AG04450 (cell line): ENCODE data around the gene PDHA1. TPM values are rescaled to one million over a fixed set of nuclear protein-coding genes. Genes with fewer than 3 reads are reported as not detected.

Source experiments
- CTCF ChIA-PET: fragments of 300-600, 350-600 bp; formaldehyde crosslinking; extraction: SDS; loops from one replicate; lab custom pipeline; 2022; ENCODE audit warnings: antibody characterized with exemption, inconsistent platforms; lab: Charles Lee
- POLR2A ChIA-PET: fragments of 350-600 bp; formaldehyde crosslinking; extraction: SDS; loops from one replicate; lab custom pipeline; 2021; ENCODE audit warnings: antibody characterized with exemption, inconsistent platforms; lab: Yijun Ruan, JAX
- DNase-seq: peaks from one replicate; pipeline ENCODE4 v3.0.0-alpha.2; 2011; ENCODE audit warnings: low read depth, low spot score
- H3K27ac ChIP-seq: one replicate; pipeline ENCODE4 v1.5.1; 2012; ENCODE audit warnings: low read depth, low read length, control low read depth
- H3K27me3 ChIP-seq: one replicate; pipeline ENCODE4 v1.6.0; 2012; ENCODE audit warnings: low read length; ENCODE audit not compliant: control insufficient read depth, insufficient read depth
- H3K4me3 ChIP-seq: 2 replicates; pipeline ENCODE4 v1.5.1; 2011; ENCODE audit warnings: mild to moderate bottlenecking, low read depth, low read length, control low read depth
- H3K9me3 ChIP-seq: 2 replicates; pipeline ENCODE4 v1.5.1; 2012; ENCODE audit warnings: low read length; ENCODE audit not compliant: control insufficient read depth, insufficient read depth
- polyA plus RNA-seq: library from polyadenylated mRNA; depleted of rRNA; stranded (reverse); fragments of >200 nt; gene quantifications from 2 replicates; pipeline ENCODE4 v1.2.3, GENCODE V29; 2011
- TF ChIP-seq, protein P1 (sequence below): IDR thresholded peaks from 2 replicates; pipeline ENCODE4 v1.5.1; 2011; ENCODE audit warnings: low read depth, low read length, control low read depth, inconsistent platforms

Gene PDHA1
- polyA plus RNA-seq, 1 experiment = 166 TPM

DNA sequence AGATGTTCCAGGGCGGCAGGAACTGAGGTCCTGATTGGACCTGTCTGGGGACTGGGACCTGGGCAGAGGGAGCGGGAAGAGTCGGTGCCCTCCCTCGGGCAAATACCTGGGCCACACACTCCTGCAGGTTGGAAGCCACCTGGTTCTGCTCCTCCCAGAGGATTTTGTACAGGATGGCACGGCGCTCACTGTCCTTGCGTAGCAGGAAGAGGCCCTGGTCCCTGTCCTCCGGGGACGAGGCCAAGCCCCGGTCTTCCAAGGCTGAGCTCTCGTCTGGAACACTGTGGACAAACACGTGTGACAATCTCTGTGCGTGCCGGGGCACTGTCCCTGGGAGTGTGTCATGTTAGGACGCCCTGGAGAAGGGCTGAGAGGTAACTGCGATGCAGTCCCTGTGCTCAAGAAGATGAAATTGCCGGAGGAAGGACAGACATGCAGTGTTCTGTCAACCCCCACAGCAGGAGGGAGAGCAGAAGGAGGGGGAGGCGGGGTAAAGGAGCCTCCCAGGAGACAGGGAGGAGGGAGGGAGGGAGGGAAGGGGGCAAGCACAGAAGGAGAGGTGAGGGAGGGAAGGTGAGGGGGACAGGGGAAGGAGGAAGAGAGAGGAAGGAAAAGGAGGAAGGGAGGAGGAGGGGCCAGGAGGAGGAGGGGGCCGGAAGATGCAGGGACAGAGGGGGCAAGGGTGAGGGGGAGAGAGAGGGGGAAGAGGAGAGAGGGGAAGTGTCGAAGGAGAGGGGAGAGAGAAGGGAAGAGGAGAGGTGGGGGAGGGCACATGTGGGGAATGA lies 29.0 kb downstream of the PDHA1 start:
- DNase-seq = no peak
- POLR2A ChIA-PET = no interaction called here
- peak overlapping the region; percentile 55 for H3K4me3 ChIP-seq
- no peak overlapping the region for H3K27ac ChIP-seq
- CTCF ChIA-PET = interaction anchor here (0.9 to 2.6 kb wide), 10 partner anchors 9 to 695 kb away, joined by 3 to 36 read pairs (median 6); no protein-coding TSS in a partner anchor
- TF ChIP-seq, protein P1, sequence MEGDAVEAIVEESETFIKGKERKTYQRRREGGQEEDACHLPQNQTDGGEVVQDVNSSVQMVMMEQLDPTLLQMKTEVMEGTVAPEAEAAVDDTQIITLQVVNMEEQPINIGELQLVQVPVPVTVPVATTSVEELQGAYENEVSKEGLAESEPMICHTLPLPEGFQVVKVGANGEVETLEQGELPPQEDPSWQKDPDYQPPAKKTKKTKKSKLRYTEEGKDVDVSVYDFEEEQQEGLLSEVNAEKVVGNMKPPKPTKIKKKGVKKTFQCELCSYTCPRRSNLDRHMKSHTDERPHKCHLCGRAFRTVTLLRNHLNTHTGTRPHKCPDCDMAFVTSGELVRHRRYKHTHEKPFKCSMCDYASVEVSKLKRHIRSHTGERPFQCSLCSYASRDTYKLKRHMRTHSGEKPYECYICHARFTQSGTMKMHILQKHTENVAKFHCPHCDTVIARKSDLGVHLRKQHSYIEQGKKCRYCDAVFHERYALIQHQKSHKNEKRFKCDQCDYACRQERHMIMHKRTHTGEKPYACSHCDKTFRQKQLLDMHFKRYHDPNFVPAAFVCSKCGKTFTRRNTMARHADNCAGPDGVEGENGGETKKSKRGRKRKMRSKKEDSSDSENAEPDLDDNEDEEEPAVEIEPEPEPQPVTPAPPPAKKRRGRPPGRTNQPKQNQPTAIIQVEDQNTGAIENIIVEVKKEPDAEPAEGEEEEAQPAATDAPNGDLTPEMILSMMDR = no peak
- no peaks in the 10 kb centered on the region for H3K9me3 ChIP-seq
- no peaks in the 10 kb centered on the region for H3K27me3 ChIP-seq

DNA sequence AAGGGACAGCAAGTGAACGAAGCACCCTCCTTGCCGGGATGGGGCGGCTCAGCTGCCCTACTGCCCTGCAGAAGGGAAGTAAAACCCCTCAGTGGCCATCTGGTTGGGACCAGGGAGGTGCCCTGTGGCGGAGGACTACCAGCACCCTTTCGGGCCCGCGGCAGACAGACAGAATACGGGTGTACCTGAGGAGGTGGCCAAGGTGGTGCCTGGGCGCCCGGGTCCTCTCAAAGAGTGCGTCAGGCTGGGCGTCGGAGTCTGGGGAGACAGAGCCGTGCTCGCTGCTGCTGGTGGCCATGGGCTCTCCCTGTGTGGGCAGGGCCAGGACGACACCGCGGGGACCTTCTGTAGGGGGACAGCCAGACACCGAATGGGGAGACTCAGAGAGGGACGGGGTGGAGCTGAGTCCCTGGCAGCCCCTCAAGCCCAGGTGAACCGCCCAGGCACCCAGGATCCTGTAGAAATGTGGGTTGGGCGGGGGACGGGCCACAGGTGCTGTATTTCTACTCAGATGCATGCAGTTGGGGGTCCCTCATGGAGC lies 29.7 kb downstream of the PDHA1 start:
- H3K4me3 ChIP-seq = no peak overlapping the region
- H3K27ac ChIP-seq = no peak overlapping the region
- ChIA-PET POLR2A (no interaction called here), CTCF (no interaction called here)
- TF ChIP-seq, protein P1 = no peak
- H3K9me3 ChIP-seq = no peaks in the 10 kb centered on the region
- no peaks in the 10 kb centered on the region for H3K27me3 ChIP-seq
- DNase-seq = no peak

DNA sequence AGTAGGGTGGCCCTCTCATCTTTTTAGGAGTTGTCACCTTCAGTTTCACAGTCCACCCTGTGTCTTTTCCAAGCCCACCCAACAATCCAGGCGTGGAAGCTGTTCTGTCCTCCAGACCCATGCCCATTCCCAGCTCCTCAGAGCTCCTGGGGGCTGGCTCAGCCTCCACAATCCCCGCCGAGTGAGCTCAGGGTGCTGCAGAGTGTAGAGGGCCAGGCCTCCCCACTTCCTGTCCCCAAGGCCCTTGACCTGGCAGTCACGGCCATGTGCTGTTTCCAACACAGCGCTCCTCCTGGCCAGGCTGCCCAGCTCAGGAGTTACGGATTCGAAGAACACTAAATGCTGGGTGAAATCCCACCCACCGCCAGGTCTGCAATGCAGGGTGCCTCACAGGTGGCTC lies 31.8 kb downstream of the PDHA1 start:
- no peaks in the 10 kb centered on the region for H3K9me3 ChIP-seq
- ChIA-PET POLR2A (no interaction called here), CTCF (no interaction called here)
- H3K27ac ChIP-seq = no peak overlapping the region
- no peak for DNase-seq
- no peak overlapping the region for H3K4me3 ChIP-seq
- TF ChIP-seq, protein P1 = no peak
- H3K27me3 ChIP-seq = no peaks in the 10 kb centered on the region

DNA sequence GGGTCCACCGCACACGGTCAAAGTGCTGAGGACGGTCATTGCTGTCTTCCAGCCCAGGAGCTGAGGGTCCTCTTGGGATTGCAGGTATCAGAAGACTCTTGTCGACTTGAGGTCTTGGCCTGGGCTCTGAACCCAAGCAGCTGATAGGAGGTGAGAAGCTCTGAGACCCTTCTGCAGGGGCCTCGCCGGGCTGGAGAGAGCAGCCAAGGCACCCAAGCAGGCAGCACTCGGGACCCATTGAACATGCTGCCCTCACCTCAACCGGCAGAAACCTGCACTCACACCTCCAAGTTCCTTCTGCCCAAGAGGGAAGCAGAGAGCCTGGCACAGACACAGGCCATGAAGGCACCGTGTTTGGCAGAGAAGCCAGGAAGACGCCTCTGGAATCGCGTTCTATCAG lies 34.1 kb downstream of the PDHA1 start:
- TF ChIP-seq, protein P1 = no peak
- Histone ChIP-seq H3K4me3 (no peak overlapping the region), H3K27me3 (no peaks in the 10 kb centered on the region), H3K27ac (no peak overlapping the region), H3K9me3 (no peaks in the 10 kb centered on the region)
- POLR2A ChIA-PET = no interaction called here
- CTCF ChIA-PET = no interaction called here
- no peak for DNase-seq

DNA sequence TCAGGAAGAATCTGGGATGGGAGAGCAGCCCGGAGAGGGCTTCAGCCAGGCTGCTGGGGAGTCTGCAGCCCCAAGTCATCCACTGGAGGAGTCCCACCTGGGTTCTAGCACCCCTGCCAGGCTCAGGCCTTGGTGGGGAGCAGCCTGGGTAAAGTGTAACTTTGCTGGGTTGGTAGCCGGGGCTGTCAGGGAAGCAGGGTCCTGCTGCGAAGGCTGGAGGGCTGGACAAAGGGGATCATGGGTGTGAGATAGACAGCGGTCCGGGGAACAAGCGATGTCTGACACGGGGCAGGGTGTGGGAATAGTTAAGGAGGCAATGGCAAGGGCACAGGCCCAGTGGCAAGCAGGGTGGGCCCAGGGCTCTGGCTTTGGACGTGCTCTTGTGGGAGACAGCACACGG lies 37.6 kb downstream of the PDHA1 start:
- Histone ChIP-seq H3K27ac (no peak overlapping the region), H3K27me3 (no peaks in the 10 kb centered on the region), H3K9me3 (no peaks in the 10 kb centered on the region), H3K4me3 (no peak overlapping the region)
- DNase-seq = no peak
- TF ChIP-seq, protein P1 = no peak
- POLR2A ChIA-PET = no interaction called here
- CTCF ChIA-PET = interaction anchor here (0.7 to 1.0 kb wide), 2 partner anchors 9 kb away, joined by 3 to 7 read pairs; no protein-coding TSS in a partner anchor
